Left forelimb (tissue), 1 donor: ENCODE results near the gene FN1.
"Not testable (repeated sequence)": the region's sequence is repeated elsewhere in the genome, so short reads cannot be mapped to it uniquely, and the experiment has no call there.

Source experiments
- DNase-seq: peaks from one replicate; pipeline ENCODE4 v3.0.0-alpha.2; 2018; ENCODE audit warnings: low spot score

The FN1 gene

DNA sequence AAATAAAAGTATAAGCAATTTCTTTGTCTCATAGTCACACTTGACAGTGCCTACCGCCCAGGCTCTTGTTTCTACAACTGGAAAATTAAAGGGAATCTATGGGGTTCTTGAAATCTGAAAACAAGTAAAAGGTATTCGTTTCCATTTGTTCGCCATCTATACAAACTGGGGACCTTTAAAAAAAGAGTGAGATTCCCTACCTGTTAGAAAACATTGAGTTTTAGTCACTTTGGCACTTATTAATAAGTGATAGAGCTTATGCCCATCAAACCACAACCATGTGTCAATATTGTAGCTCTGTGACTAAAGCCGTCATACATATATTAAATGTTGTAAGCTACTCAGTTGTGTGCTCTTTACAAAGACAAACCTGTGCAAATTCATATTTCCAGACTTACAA, 13.2 kb downstream of the FN1 start:
- no peak for DNase-seq

DNA sequence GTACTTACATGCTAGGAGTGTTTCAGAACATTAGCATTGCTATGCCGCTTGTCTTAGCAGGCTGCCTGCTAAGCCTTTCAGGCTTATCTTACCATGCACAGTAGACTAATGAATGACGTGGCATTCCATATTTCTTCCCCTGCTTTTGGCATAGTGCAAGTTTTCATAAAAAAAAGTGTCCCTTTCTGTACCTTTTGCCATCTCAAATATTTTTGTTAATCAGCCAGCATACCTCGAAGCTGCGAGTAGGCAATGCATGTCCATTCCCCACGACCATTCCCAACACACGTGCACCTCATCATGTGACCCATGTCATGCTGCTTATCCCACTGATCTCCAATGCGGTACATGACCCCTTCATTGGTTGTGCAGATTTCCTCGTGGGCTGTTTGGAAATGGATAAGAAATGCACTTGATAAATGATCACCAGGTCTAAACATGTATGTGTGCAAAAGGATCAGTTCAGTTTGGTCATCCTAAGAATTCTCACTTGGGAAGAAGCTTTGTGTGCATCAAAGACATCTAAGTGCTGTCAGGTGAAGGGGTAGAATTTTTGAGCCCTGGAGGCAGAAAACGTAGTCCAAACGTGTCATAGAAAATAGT, 13.9 kb downstream of the FN1 start:
- no peak for DNase-seq

DNA sequence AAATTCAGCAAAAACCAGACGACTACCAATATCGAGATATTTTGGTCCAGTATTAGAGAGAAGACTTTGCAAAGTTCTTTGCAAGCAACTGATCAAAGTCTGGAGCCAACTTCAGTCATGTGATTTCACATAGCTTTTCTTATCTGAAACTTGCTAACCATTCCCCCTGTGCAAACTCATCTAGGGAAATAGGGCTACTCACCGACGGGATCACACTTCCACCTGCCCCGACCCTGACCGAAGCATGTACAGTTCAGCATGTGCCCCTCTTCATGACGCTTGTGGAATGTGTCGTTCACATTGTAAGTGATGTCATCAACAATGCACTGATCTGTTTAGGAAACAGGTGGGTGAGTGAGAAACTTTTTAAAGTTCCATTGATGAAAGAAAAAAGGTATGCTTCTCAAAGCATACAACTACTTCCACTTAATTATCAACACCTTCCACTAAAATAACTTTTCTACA, 15.4 kb downstream of the FN1 start:
- DNase-seq: no peak

DNA sequence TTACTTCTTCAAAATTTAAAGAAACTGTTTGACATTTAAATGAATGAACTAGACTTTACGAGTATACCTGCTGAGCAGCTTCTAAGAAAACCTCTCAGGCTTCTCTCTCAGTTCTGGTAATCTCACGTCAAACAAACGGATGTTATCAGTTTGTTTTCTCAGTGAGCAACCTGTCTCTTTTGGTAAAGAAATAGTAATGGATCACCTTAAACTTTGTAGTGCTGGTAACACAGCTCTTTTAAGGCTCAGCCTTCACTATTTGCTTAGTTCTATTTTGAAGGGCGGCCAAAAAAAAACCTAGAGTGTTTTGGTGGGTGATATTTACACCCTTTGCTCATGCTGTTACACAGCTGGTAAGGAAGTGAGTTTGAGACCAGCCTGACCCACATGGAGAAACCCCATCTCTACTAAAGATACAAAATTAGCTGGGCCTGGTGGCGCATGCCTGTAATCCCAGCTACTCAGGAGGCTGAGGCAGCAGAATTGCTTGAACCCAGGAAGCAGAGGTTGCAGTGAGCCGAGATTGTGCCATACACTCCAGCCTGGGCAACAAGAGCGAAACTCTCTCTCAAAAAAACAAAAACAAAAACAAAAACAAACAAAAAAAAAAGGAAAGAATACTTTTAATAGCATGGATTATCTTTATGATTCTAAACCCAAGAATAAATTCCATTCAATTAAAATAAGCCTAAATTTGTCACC, 15.9 kb downstream of the FN1 start:
- DNase-seq: no peak

DNA sequence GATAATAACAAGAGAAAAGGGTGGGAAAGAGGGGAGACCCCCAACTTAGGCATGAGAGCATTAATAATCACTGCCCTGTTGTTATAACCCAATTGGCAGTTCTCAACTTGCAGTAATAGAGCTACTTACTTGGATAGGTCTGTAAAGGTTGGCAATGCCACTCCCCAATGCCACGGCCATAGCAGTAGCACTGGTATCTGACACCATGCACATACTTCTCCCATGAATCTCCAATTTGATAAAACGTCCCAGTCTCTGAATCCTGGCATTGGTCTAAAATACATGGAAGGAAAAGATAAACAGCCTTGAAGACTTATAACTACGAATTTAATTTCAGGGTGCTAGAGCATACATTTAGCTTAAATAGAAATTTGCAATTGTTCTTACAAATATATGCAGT, 16.8 kb downstream of the FN1 start:
- no peak for DNase-seq

DNA sequence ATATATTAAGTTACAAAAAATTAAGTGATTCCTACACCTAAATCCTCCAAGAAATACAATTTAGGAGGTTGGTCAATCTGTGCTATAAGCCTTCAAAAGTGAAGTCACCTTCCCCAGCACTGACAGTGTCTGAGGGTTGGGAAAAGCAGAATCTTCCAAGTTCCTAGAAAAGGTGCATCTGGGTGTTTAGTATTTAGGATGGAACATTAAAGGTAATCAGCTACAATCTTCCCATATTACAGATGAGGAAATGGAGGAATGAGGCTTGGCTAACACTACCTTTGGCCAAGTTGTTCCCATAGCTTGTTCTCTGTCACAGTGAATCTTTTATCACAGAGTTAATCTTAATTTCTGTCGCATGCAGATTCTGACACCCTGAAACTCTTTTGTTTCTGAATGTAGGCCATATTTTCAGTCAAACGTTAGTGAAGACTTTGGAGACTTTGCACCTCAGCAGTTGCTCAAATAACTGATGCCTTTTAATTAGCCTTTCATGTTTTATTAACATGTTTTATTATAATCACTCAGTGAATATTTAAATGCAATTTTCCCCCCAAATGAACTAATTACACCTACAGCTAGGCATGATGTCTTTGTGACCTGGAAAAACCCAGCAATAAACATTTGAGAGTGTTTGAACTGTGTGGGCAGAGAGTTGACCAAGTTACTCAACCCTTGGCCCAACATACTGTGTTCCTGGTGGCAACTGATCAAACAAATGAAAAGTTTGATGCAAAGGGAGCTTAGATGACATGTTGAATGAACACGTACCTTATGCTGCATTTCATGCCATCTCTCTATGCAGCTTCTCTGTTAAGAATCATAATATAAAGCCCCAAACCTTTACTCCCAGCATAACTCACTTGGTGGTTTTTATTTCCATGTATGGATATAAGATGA, 17.6 kb downstream of the FN1 start:
- no peak for DNase-seq

DNA sequence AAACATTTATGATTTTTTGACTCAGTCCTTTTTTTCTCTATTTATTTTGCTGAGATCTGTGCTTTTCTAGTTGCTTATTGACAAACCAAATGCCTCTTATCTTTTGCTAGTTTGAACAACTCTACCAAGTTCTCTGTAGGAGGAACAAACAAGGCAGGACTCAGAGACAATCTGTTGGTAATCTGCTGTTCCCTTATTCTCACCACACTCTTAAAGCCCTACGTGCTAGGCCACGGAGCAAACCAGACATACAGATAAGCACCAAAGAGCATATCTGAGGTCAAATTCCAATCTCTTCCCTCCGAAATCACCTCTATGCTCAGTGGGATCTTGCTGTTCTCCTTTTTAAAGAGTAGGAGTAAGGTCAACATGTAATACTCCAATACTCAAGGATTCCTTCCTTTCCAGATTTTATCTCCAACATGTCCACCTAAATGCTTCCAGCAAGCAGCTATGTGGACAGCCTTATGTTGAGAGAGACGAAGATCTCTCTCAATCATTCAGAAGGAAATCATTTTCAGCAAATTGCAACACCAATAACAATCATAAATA, 18.4 kb downstream of the FN1 start:
- no peak for DNase-seq

DNA sequence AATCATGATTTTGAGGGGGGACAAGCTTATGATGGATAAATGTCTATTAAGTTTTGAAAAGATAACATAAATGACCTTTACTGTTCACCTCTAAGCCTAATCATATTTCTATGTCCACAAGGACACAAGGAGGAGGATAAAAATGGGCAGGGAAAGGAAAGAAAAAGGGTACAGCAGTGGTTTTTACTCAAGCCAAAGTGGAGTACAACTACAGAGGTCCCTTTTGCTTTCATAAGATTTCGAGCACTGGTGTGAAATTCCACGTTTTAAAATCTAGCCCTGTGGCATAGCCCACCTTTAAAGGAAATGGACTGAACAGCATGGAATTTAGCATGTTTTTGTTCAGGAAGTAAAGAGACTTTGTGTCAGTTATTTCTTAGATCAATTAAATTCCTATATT, 19.2 kb downstream of the FN1 start:
- no peak for DNase-seq

DNA sequence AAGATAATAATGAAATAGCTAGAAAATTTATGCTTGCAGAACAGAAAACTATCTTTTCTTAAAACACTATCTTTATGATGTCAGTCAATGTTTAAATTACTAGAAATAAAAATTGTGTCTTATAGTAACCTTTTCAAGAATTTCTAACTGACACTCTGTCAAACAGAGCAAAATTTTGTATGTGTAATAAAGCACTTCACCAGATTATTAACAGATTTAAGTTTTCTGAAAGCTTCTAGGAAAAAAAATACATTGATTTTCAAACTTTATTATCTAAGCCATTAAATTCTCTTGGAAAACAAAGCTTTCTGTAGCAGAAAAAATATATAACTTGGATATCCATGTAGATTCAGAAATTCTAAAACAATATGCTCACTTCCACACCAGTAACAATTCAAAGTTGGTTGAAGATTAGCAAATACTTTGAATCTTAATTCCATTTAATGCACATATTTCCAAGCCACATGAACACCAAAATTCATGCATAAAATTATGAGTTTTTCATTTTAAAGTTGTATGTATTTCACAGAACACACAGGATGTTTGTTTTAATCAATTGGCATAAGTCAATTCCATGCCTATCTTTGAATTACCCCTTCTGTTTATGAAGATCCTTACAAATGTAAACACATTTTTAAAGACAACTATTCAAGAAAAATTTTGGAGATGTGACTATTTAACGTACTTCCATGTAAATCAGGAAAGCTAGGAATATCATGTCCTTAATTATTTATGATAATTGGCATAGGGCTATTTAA, 19.9 kb downstream of the FN1 start:
- DNase-seq: no peak

DNA sequence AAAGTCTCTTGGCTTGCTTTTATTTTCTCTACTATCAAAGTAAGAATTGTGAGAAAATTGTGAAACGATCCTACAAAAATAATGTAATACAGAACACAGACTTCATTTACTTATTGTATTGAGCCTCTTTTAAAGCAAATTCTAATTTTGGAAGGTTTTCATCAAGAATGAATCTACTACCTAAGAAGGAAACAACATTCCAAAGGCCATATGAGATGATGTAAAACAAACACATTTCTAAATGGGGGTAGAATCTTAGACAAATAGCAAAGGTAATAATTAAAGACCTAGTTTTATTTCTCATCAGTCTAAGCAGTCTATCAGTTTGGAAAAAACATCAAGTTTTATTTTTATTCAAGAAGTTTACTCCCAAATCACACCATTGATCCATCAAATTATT, 20.6 kb downstream of the FN1 start:
- DNase-seq: no peak

DNA sequence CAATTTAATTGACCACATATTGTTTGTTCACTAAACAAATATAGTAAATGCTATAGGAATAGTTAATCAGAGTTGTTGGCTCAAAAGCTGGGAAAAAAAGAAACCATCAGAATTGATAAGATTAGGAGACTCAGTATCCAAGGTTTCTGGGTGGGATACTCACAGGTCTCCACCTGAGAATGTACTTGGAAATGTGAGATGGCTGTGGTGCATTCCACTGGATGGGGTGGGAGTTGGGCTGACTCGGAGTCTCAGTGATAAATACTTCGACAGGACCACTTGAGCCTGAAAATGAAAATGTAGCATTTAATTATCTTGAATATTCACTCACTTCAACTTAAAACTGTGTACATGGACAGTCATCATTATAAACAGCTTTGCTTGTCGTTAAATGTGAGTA, 21.2 kb downstream of the FN1 start:
- DNase-seq: no peak

DNA sequence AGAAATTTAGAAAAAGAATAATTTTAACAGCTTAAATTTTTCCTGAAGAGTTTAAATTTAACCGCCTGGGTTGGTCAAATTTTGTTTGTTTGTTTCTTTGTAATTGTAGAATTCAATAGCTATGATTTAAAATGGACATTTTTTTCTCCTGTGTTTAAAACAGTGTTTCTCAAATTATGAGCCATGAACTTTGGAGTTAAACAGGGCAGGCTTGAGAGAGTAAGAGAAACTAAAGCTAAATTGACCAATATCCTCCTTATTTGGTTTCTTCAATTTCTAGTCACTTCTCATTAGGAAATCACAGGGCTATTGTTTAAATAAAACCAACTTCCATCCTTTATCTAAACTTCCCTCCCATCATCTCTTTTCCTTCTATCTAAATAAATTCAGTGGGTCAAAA, 21.9 kb downstream of the FN1 start:
- no peak for DNase-seq

DNA sequence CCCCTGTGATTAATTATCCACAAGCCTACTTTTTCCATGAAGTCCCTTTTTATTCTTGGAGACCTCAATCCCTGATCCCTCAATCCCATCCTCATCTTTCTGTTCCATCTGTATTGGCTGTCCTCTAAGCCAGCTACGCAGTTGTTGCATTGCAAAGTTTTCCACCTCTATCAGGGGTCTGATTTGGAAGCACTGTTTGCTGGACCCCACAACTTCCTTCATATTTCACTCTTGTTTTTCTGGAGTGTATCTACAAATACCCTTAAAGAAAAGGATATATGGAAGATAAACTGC, 22.4 kb downstream of the FN1 start:
- DNase-seq: no peak

DNA sequence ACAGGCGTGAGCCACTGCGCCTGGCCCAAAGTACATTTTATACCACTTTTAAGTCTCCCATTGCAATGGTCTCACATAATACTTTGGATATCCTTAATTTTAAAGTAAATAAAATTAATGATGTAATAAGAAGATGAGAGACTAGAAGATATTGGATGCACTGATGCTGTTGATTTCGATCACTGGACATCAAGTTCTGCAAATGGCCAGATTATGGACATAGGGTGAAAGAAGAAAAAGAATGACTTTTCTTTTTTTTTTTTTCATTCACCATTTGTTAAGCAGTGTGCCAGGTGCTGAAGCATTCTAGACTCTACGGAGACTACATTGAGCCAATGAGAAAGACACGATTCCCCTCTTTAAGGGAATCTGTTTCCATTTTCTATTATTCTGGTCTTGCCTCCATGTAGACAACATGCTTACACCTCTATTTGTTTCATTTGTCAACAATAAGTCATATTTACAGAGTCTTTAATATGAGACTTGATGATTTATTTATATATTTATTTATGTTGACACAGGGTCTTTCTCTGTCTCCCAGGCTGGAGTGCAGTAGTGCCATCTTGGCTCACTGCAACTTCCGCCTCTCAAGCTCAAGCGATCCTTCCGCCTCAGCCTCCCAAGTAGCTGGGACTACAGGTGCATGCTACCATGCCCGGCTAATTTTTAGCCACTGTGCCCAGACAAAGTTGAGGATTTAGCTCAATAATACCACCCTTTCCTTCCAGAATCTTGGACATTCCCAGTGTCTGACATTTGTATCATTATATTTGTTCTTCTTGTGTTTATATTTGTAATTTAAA, 23.7 kb downstream of the FN1 start:
- no peak for DNase-seq

DNA sequence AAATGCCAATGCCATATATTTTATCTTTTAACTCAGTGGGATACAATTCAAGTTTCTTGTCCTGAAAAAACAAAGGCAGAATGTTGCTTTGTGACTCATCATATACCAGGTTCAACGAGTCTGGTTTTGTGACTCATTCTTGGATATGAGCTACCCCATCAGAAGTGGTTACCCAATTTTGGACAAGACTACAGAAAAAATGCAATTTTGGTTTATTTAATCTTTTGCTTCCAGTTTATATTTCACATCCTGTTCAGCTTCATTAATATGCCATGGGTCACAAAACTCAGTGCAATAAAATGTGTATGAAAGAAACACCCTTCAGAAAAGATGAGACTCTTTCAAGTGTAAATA, 25.0 kb downstream of the FN1 start:
- DNase-seq: no peak

DNA sequence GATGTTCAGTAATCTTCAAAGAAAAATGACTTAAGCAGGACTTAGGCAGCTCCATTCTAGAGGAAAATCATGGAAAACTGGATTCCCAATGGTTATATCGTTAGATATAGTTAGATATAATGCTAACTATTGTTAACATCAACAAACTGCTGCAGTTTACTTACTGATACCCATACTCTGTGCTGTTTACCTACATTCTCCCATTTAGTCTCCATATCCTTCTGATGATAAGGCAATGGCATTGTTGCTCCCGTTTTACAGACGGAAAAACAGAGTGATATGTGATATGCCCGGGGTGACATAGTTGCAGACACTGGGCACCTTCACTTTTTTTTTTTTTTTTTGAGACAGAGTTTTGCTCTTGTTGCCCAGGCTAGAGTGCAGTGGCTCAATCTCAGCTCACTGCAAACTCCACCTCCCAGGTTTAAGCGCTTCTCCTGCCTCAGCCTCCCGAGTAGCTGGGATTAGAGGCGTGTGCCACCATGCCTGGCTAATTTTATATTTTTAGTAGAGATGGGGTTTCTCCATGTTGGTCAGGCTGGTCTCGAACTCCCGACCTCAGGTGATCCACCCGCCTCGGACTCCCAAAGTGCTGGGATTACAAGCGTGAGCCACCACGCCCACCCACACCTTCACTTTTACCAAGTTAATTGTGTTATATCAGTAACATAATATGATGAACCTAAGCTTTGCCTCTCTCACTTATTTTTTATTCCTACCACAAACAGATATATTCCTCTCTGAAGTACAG, 25.5 kb downstream of the FN1 start:
- not testable (repeated sequence) for DNase-seq

DNA sequence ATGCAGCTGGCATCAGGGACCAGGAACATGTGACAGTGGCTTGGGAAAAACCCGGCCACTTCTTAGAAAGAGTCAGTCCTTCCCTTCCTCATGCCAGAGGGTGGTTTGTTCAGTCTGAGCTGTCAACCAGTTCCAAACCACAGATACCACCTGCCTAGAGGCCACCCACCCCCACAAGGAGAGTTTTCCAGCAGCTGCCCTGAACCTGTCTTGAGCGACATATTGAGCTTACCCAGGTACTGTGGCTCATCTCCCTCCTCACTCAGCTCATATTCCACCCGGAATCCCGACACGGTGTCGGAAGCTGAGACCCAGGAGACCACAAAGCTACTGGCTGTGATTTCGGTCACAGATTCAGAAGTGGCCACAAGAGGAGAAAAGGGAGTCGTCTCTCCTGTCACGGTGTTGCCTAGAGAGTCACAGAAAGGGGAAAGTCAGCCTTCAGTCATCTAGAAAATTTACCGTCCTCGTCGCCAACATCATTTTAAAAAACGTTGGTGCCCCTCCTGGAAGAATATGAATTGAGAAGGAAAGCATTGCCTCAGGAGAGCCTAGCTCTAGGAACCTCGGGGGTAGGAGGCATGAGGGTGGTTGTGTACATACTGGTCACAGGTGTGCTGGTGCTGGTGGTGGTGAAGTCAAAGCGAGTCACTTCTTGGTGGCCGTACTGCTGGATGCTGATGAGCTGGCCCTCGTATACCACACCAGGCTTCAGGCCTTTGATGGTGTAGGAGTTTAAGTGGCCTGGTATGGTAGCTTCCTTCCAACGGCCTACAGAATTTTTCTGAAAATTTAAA, 26.3 kb downstream of the FN1 start:
- no peak for DNase-seq

DNA sequence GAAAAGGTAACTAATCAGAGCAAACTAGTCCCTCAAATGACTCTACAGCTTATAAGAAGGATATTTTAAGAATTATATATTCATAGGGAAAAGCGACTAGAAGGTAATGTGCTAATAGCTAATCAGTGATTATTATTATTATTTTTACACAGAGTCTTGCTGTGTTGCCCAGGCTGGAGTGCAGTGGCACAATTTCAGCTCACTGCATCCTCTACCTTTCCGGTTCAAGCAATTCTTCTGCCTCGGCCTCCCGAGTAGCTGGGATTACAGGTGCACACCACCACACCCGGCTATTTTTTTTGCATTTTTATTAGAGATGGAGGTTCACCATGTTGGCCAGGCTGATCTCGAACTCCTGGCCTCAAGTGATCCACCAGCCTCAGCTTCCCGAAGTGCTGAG, 27.4 kb downstream of the FN1 start:
- not testable (repeated sequence) for DNase-seq

DNA sequence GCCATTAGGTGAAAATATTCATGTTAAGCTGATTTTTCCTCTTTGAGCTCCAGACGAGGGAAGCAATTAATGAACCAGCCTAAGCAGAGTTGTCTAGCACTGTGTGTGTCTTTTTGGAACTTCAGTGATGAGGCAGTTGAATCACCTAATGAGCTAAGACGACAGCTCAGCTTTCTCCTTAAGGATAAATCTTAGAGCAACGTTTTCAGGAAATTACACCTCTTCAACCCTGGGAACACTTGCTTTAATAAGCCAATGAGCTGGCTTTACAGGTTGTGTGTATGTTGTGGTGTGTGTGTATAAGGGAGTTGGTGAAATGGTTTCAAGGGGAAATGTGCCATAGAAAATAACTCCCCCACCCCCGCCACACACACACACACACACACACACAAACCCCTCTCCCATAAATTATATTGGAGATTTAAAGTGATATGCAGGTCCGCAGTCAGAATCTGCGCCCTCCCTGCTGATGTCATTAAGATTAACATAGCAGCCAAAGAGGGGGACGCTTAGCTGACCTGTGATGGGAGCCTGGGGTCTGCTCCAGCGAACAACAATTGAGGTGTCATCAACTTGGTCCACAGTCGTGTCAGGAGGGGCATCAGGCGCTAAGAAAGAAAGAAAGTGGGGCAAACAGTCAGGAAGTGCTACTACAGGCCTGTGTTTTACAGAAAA, 28.1 kb downstream of the FN1 start:
- no peak for DNase-seq
